HCT116 (cell line): ENCODE results near the gene FBXO21. TPM values are rescaled to one million over a fixed set of nuclear protein-coding genes. Genes with fewer than 3 reads are reported as not detected.

Experiments used
- ATAC-seq: fragments of 200-7000 bp; cut with Tn5 transposase; 2 replicates; pipeline ENCODE4 v1.9.1; 2020; ENCODE audit warnings: mild to moderate bottlenecking, moderate library complexity
- BruUV-seq: library from RNA; stranded (reverse); fragments of 400-500 nt; replicated peaks from 2 replicates; lab custom pipeline; 2021; lab: Mats Ljungman, UMichigan
- CTCF ChIA-PET: fragments of 300-600 bp; sonication (Branson Sonifier 250); formaldehyde crosslinking; loops from one replicate; lab custom pipeline; 2021; ENCODE audit warnings: antibody characterized with exemption; lab: Charles Lee
- POLR2A ChIA-PET: fragments of 300-600, 350-600 bp; sonication (Branson Sonifier 250); formaldehyde crosslinking; loops from one replicate; lab custom pipeline; 2021; ENCODE audit warnings: antibody characterized with exemption; lab: Charles Lee
- RAD21 ChIA-PET, 2 experiments: fragments of 300-600 bp; sonication (Branson Sonifier 250); formaldehyde crosslinking; loops; one replicate each; lab custom pipeline; 2023; ENCODE audit warnings: low total read pairs in 2 of 2; ENCODE audit not compliant: uncharacterized antibody in 2 of 2, unreplicated experiment in 2 of 2, low non-redundant PET in 1 of 2; lab: Charles Lee
- DNase-seq: peaks from one replicate; pipeline ENCODE4 v3.0.0-alpha.2; 2010; ENCODE audit warnings: low read depth, low spot score
- H2AFZ ChIP-seq: fragments of 200-600 bp; shearing (Covaris generic), sonication (generic); 2 replicates; pipeline ENCODE4 v1.6.1; 2017; ENCODE audit warnings: low read depth, mixed run types, mixed read lengths, antibody characterized with exemption, low read length; ENCODE audit not compliant: poor library complexity, severe bottlenecking
- H3K27ac ChIP-seq: 2 replicates; pipeline ENCODE4 v1.5.1; 2012; ENCODE audit warnings: low read depth, low read length
- H3K27me3 ChIP-seq: fragments of 200-600 bp; sonication (generic); 2 replicates; pipeline ENCODE4 v1.6.1; 2016; ENCODE audit warnings: mixed run types, low read length, mixed read lengths; ENCODE audit not compliant: insufficient read depth
- H3K36me3 ChIP-seq, 2 experiments: fragments of 200-500 bp in 1 of 2; fragments of 200-600 bp in 1 of 2; sonication (Bioruptor generic) in 1 of 2; sonication (generic) in 1 of 2; 2 replicates each; pipeline versions ENCODE4 v1.5.1 to v1.6.1; 2014 to 2016; ENCODE audit warnings: low read length in 2 of 2, inconsistent platforms in 1 of 2, mixed read lengths in 1 of 2, mixed run types in 1 of 2; ENCODE audit not compliant: insufficient read depth in 2 of 2, control insufficient read depth in 1 of 2
- H3K4me1 ChIP-seq, 2 experiments: fragments of 200-600 bp in 1 of 2; sonication (generic) in 1 of 2; 2 replicates each; pipeline versions ENCODE4 v1.5.1 to v1.6.1; 2012 to 2017; ENCODE audit warnings: low read length in 2 of 2, inconsistent platforms in 1 of 2, mild to moderate bottlenecking in 1 of 2, mixed read lengths in 1 of 2, mixed run types in 1 of 2, moderate library complexity in 1 of 2; ENCODE audit not compliant: insufficient read depth in 2 of 2, control insufficient read depth in 1 of 2
- H3K4me2 ChIP-seq: fragments of 200-600 bp; sonication (generic); 2 replicates; pipeline ENCODE4 v1.6.1; 2017; ENCODE audit warnings: mixed run types, low read length, mixed read lengths
- H3K4me3 ChIP-seq, 2 experiments: fragments of 200-600 bp in 1 of 2; sonication (generic) in 1 of 2; replicated peaks in 1 of 2; 2 replicates each; pipeline ENCODE4 v1.5.1; 2011 to 2016; ENCODE audit warnings: low read length in 2 of 2, control low read depth in 1 of 2, low read depth in 1 of 2, mild to moderate bottlenecking in 1 of 2, mixed read lengths in 1 of 2, mixed run types in 1 of 2
- H3K79me2 ChIP-seq: fragments of 200-600 bp; sonication (generic); 2 replicates; pipeline ENCODE4 v1.6.1; 2017; ENCODE audit warnings: mild to moderate bottlenecking, mixed run types, low read length, moderate library complexity, mixed read lengths; ENCODE audit not compliant: insufficient read depth
- H3K9ac ChIP-seq: fragments of 200-600 bp; sonication (generic); 2 replicates; pipeline ENCODE4 v1.6.1; 2016; ENCODE audit warnings: low read length, mixed read lengths
- H3K9me2 ChIP-seq: fragments of 200-600 bp; sonication (generic), shearing (Covaris generic); 2 replicates; pipeline ENCODE4 v1.6.1; 2017; ENCODE audit warnings: mixed run types, mild to moderate bottlenecking, moderate library complexity; ENCODE audit not compliant: insufficient read depth
- H3K9me3 ChIP-seq, 2 experiments: fragments of 200-500 bp in 1 of 2; fragments of 200-600 bp in 1 of 2; sonication (Bioruptor generic) in 1 of 2; sonication (generic) in 1 of 2; 2 replicates each; pipeline ENCODE4 v1.6.1; 2014 to 2017; ENCODE audit warnings: low read length in 2 of 2, mixed read lengths in 2 of 2, inconsistent platforms in 1 of 2, low read depth in 1 of 2, mild to moderate bottlenecking in 1 of 2, mixed run types in 1 of 2, moderate library complexity in 1 of 2; ENCODE audit not compliant: control insufficient read depth in 1 of 2, insufficient read depth in 1 of 2
- H4K20me1 ChIP-seq: fragments of 200-600 bp; sonication (generic), shearing (Covaris generic); 2 replicates; pipeline ENCODE4 v1.6.1; 2017; ENCODE audit warnings: mixed run types, mild to moderate bottlenecking, moderate library complexity; ENCODE audit not compliant: insufficient read depth
- ATF3 ChIP-seq: IDR thresholded peaks from 2 replicates; pipeline ENCODE4 v1.6.1; 2012
- EGR1 ChIP-seq: IDR thresholded peaks from 2 replicates; pipeline ENCODE4 v1.6.1; 2012; ENCODE audit warnings: low read depth
- ELF1 ChIP-seq: IDR thresholded peaks from 2 replicates; pipeline ENCODE4 v1.6.1; 2012; ENCODE audit warnings: low read depth, borderline replicate concordance
- EZH2phosphoT487 ChIP-seq: fragments of 200-600 bp; IDR thresholded peaks from 2 replicates; pipeline ENCODE4 v1.6.1; 2018; ENCODE audit warnings: antibody characterized with exemption, borderline replicate concordance
- FOSL1 ChIP-seq: IDR thresholded peaks from 2 replicates; pipeline ENCODE4 v1.6.1; 2012; ENCODE audit warnings: low read depth
- JUND ChIP-seq: IDR thresholded peaks from 2 replicates; pipeline ENCODE4 v1.6.1; 2012
- POLR2A ChIP-seq: IDR thresholded peaks from 2 replicates; pipeline ENCODE4 v1.7.0; 2011; ENCODE audit warnings: borderline replicate concordance; ENCODE audit not compliant: insufficient read depth, insufficient read length; ENCODE audit errors: extremely low read depth
- POLR2AphosphoS5 ChIP-seq: IDR thresholded peaks from 2 replicates; pipeline ENCODE4 v1.6.1; 2011; ENCODE audit warnings: mild to moderate bottlenecking, low read depth, low read length, moderate library complexity
- RAD21 ChIP-seq: IDR thresholded peaks from 2 replicates; pipeline ENCODE4 v1.6.1; 2012; ENCODE audit warnings: low read depth, mild to moderate bottlenecking
- SIN3A ChIP-seq: IDR thresholded peaks from 2 replicates; pipeline ENCODE4 v1.6.1; 2012; ENCODE audit warnings: low read depth
- SP1 ChIP-seq: IDR thresholded peaks from 2 replicates; pipeline ENCODE4 v1.6.1; 2012; ENCODE audit warnings: low read depth
- SRF ChIP-seq: IDR thresholded peaks from 2 replicates; pipeline ENCODE4 v1.6.1; 2012; ENCODE audit warnings: low read depth
- TCF7L2 ChIP-seq: IDR thresholded peaks from 2 replicates; pipeline ENCODE4 v1.7.0; 2011; ENCODE audit warnings: borderline replicate concordance, inconsistent platforms; ENCODE audit not compliant: insufficient read depth, insufficient read length; ENCODE audit errors: extremely low read depth
- YY1 ChIP-seq: IDR thresholded peaks from 2 replicates; pipeline ENCODE4 v1.6.1; 2011; ENCODE audit warnings: low read length, low read depth, moderate library complexity, mild to moderate bottlenecking; ENCODE audit not compliant: insufficient replicate concordance; ENCODE audit errors: extremely low read depth
- ZBTB33 ChIP-seq: IDR thresholded peaks from 2 replicates; pipeline ENCODE4 v1.6.1; 2011; ENCODE audit warnings: mild to moderate bottlenecking, low read length, moderate library complexity; ENCODE audit not compliant: insufficient replicate concordance; ENCODE audit errors: extremely low read depth
- ZNF274 ChIP-seq: fragments of 200-500 bp; sonication (Bioruptor generic); IDR thresholded peaks from 2 replicates; pipeline ENCODE4 v1.6.1; 2014; ENCODE audit warnings: mild to moderate bottlenecking, low read depth, low read length, inconsistent platforms
- intact Hi-C: fragments of 100-400 bp; cut with micrococcal nuclease; formaldehyde crosslinking; loops from 2 replicates; pipeline ENCODE4 v1.10.0; 2022
- total RNA-seq: library from RNA; stranded (reverse); gene quantifications from one replicate; pipeline ENCODE4 v1.2.1, GENCODE V29; 2021; ENCODE audit not compliant: unreplicated experiment
- TF ChIP-seq, protein P1 (sequence below), 3 experiments: fragments of 200-600 bp in 1 of 3; sonication (generic) in 1 of 3; IDR thresholded peaks in 2 of 3; conservative IDR thresholded peaks in 1 of 3; 2 replicates each; pipeline ENCODE4 v1.5.1; 2012 to 2017; ENCODE audit warnings: low read depth in 2 of 3, low read length in 2 of 3, antibody characterized with exemption in 1 of 3, borderline replicate concordance in 1 of 3, control low read depth in 1 of 3, mild to moderate bottlenecking in 1 of 3, mixed read lengths in 1 of 3, mixed run types in 1 of 3, moderate library complexity in 1 of 3; ENCODE audit not compliant: insufficient read depth in 1 of 3
- TF ChIP-seq, protein P2 (sequence below): IDR thresholded peaks from 2 replicates; pipeline ENCODE4 v1.6.1; 2012; ENCODE audit warnings: low read depth

FBXO21 gene
- total RNA-seq, 1 experiment from 2014 or later = 45.5 TPM

DNA sequence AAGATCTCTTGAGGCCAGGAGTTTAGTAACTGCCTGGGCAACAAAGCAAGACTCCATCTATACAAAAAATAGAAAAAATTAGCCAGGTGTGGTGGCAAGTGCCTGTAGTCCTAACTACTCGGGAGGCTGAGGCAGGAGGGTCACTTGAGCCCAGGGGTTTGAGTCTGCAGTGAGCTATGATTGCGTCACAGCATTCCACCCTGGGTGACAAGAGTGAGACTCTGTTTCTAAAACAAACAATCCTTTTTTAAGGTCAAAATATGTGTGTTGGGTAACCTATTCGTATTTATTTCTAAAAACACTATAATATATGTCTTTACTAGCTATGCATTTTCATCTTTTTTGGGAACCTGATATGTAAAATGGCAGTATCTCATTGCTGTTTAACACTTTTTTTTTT, 7.4 kb downstream of the FBXO21 start:
- intact Hi-C loops = no loop called here
- no TSS peak for BruUV-seq

More for the DNA sequence above, 7.4 kb downstream of the FBXO21 start:
- Histone ChIP-seq H2AFZ (no peak overlapping the region), H3K9me2 (no peaks in the 10 kb centered on the region), H3K27me3 (no peaks in the 10 kb centered on the region), H3K4me1 (no peaks in the 10 kb centered on the region), H3K27ac (no peak overlapping the region), H4K20me1 (no peaks in the 10 kb centered on the region), H3K9me3 (0 out of 4 replicates have a peak, but pooled peaks cover 0 to 3% of the 10 kb centered on the region in 2 experiments), H3K4me2 (no peak overlapping the region), H3K36me3 (peaks cover 19 to 48% of the 10 kb centered on the region in 2 experiments), H3K9ac (no peak overlapping the region), H3K79me2 (peaks cover 12% of the 10 kb centered on the region), H3K4me3 (no peak overlapping the region)
- ChIA-PET CTCF (no interaction called here), POLR2A (no interaction called here), RAD21 (no interaction called here)
- ATAC-seq (no peak), DNase-seq (no peak)
- TF ChIP-seq EZH2phosphoT487 (no peak), ELF1 (no peak), FOSL1 (no peak), JUND (no peak), POLR2AphosphoS5 (no peak), ZBTB33 (no peak), ATF3 (no peak), ZNF274 (no peak), POLR2A (no peak), EGR1 (no peak), SP1 (no peak), TCF7L2 (no peak), RAD21 (no peak), SRF (no peak), YY1 (no peak), SIN3A (no peak)
- TF ChIP-seq, protein P1, sequence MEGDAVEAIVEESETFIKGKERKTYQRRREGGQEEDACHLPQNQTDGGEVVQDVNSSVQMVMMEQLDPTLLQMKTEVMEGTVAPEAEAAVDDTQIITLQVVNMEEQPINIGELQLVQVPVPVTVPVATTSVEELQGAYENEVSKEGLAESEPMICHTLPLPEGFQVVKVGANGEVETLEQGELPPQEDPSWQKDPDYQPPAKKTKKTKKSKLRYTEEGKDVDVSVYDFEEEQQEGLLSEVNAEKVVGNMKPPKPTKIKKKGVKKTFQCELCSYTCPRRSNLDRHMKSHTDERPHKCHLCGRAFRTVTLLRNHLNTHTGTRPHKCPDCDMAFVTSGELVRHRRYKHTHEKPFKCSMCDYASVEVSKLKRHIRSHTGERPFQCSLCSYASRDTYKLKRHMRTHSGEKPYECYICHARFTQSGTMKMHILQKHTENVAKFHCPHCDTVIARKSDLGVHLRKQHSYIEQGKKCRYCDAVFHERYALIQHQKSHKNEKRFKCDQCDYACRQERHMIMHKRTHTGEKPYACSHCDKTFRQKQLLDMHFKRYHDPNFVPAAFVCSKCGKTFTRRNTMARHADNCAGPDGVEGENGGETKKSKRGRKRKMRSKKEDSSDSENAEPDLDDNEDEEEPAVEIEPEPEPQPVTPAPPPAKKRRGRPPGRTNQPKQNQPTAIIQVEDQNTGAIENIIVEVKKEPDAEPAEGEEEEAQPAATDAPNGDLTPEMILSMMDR (IDR thresholded peaks at IDR 0.05 in 2 of 3, conservative IDR thresholded peaks at IDR 0.05 in 1 of 3; ENCODE audit: borderline replicate concordance in 1 of 3, insufficient read depth in 1 of 3, low read depth in 2 of 3, low read length in 2 of 3) = no peak
- TF ChIP-seq, protein P2, sequence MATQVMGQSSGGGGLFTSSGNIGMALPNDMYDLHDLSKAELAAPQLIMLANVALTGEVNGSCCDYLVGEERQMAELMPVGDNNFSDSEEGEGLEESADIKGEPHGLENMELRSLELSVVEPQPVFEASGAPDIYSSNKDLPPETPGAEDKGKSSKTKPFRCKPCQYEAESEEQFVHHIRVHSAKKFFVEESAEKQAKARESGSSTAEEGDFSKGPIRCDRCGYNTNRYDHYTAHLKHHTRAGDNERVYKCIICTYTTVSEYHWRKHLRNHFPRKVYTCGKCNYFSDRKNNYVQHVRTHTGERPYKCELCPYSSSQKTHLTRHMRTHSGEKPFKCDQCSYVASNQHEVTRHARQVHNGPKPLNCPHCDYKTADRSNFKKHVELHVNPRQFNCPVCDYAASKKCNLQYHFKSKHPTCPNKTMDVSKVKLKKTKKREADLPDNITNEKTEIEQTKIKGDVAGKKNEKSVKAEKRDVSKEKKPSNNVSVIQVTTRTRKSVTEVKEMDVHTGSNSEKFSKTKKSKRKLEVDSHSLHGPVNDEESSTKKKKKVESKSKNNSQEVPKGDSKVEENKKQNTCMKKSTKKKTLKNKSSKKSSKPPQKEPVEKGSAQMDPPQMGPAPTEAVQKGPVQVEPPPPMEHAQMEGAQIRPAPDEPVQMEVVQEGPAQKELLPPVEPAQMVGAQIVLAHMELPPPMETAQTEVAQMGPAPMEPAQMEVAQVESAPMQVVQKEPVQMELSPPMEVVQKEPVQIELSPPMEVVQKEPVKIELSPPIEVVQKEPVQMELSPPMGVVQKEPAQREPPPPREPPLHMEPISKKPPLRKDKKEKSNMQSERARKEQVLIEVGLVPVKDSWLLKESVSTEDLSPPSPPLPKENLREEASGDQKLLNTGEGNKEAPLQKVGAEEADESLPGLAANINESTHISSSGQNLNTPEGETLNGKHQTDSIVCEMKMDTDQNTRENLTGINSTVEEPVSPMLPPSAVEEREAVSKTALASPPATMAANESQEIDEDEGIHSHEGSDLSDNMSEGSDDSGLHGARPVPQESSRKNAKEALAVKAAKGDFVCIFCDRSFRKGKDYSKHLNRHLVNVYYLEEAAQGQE = no peak
